Amniotic stem cell (primary cell): ENCODE results near the gene PDCD7.
"Not testable (repeated sequence)": the region's sequence is repeated elsewhere in the genome, so short reads cannot be mapped to it uniquely, and the experiment has no call there.

Experiments used
- DNase-seq: peaks from one replicate; lab custom pipeline; 2025; lab: John Stamatoyannopoulos, UW

PDCD7 gene

GRCh38 chr15:65091946-65092770, 41.5 kb downstream of the PDCD7 start:
- no peak for DNase-seq

DNA sequence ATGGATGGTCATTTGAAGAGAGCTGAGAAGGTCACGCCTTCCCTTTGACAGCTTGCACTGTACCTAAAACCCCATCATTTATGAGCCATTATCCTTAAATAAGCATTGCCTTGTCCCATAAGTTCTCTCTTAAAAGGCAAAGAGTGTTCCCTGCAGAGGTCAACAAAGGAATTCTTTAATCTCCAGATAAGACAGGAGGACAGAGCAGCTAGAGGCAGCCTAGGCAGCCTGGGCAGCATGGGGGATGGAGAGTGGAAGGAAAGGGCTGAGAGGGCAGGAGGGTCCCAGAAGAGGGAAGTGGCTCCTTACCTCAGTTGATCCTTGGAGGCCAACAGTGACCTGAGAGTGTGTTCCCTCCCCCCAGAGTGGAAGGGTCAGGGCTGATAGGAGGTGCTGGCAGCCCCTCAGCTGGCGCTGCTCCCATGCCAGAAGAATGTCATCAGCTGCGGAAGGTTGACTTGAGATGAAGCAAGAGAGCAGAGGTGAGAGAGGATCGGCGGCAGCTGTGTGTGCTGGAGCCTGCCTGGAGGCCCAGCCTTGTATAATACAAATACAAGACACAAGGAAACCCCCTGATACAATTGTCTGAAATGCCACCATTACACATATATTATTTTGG, 44.3 kb downstream of the PDCD7 start:
- no peak for DNase-seq

GRCh38 chr15:65088643-65089021, 45.0 kb downstream of the PDCD7 start:
- DNase-seq: no peak

DNA sequence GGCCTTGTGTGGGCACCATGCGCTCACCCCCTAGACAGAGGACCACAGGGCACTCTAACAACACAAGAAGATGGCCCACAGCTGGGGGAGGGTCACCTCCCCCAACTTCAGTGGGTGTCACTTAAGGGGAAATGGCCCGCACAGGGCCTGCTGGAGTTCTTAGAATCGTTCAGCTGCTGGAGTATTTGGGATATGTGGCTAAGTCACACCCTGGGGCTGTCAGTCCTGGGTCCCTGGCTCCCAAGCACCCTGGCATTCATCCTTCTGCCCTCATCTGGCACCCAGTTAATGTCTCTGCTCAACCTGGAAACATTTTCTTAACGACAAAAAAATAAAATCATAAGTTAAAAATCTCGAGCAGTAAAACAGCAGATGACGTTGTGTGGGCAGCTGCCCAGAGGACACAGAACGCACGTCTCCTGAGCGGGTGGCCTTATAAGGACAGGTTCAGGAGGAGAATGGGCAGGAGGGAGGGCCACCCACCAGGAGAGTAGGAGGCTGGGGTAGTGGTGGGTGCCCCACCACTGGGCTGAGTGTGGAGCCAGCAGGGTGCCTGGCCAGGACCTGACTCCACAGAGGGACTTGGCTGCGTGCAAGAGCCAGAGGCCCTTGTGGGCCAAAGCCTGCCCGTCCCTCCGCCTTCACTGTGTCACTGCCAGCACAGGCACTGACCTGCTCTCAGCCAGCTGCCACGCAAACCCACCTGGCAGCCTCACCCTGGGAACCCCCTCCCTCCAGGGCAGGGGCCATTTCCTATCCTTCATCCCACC, 45.5 kb downstream of the PDCD7 start:
- no peak for DNase-seq

DNA sequence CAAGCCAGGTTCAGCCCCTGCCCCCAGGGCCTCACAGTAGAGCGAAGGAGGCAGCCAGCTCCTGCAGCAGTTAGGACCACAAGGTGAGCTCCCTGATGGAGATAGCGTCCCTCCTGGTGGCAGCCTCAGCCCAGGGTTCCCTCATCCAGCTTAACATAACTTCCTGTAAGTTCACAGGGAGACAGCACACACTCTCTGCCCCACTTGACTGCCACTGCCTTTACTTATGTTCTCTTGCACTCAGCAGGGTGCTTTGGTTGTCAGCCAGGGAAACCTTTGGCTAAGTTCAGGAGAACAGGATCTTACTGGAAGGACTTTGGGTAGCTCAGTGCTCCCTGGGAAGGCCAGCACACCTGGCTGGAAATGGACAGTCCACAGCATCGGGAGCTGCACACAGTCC, 46.2 kb downstream of the PDCD7 start:
- DNase-seq: no peak

DNA sequence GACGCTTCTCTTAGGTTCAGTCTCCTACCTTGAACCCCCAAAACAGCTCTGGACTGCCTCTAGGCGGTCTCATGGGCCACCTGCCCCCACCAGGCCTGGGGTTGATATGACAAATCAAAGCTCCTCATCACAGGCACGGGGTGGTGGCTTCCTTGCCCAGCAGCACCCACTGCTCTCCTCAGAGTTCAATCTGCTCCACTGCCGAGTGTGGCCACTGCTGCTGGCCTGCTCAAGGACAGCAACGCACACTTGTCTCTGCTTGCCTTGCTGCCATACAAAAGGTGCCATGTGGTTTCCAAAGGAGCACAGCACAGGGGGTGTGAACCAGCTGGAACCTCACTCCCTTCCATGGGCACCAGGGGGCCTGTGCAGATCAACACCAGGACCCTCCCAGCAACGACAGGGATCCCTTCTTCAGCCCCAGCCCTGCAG, 46.9 kb downstream of the PDCD7 start:
- DNase-seq: no peak

DNA sequence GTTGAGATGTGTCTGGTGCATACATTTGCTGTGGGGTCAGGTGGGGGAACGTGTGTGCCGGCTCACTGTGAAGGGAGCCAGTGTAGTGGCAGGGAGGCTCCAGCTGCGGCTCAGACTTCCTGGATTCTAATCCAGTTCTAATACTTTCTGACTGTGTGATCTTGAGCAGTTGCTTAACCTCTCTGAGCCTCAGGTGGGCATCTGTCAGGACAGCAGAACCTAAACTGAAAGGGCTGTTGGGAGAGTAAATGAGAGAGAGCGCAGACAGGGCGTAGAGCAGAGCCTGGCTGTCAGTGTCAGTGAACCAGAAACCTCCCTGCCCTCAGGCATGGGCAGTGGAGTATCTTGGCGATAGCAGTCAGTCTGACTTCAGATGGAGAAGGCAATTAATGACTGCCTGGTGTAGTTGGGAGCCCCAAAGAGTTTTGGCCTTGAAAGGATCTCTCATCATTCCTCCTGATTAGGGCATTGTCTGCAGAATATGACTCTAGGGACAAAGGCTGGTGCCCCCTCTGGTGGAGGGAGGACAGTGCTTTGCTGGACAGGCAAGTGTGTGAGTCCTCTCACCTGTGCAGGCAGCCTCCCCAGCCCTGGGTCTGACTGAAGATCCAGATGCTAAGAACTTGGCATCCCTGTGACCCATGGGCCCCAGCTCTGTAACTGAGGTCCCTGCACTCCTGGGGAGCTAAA, 47.5 kb downstream of the PDCD7 start:
- no peak for DNase-seq

DNA sequence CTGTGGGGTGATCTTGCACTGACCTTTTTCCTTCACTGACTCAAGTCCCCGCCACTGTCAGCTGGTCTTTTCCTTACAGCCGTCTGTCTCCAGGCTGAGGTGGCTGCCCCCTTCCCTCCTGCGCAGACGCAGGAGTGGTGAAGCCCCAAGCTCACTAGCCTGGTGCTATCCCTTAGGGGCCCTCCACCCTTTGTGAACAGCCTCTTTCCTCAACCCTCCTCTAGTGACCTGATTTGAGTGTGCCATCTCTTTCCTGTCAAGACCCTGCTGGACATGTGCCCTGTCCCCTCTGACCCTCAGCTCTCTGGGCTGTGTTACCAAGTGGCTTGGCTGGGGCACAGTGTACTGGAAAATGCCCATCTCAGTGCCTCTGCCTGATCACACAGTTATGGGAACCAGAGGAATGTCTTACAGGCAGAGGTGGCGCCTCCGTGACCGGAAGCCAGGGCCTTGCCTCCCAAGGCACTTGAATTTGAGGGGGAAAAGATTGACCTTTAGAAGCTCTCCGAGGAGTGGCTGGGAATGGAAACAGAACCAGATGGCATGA, 48.3 kb downstream of the PDCD7 start:
- no peak for DNase-seq

DNA sequence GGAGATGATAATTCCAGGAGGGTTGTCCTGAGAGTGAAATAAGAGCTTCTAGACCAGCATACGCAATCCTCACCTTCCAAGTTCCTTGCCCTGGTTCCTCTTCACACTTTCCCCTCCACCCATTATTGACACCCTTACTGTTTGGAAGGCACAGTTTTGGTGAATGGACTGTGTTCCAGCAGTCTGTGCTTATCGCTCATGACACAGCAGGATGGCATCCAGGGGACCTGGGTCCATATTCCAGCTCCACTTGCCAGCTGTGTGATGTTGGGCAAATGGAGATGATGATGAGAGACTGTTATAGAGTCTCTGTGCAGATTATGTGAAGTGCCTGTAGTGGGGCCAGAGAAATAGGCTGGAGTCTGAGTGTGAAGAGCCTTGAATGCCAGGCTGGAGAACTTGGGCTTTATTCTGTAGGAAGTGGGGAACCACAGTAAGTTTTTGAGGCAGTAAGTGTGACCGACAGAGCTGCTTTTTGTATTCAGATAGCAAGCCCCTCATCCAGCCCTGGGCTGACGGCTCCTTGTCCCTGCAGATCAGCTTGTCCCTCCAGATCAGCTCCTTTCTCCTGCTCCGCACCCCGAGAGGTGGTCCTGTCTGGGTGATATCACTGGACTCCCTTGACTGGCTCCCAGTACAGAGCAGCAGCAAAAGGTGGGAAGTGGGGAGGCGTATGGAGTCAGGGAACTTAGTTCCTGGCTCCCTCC, 49.0 kb downstream of the PDCD7 start:
- DNase-seq: no peak

- DNase-seq: no peak
Observed at GRCh38 chr15:65083262-65083701, 50.3 kb downstream of the PDCD7 start.

- DNase-seq: no peak
Observed at GRCh38 chr15:65082303-65082953, 51.2 kb downstream of the PDCD7 start.

DNA sequence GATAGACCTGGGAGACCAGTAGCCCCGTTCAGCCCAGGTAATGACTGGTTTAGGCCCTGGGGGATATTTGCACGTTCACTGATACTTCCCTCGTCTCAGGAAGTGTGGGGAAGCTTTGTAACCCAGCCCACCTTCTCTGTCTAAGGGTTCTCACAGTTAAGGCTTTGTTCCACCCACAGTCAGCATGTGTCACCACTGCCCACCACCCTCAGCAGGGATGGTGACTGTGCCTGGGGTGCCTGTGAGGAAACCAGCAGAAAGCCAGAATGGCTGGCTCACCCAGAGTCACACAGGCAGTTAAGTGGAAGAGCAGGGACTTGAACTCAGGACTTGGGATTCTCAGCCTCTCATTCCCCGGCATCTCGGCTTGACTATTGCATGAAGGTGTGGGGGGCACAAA, 51.9 kb downstream of the PDCD7 start:
- DNase-seq: no peak

- DNase-seq: no peak
Observed at GRCh38 chr15:65081270-65081669, 52.3 kb downstream of the PDCD7 start.

GRCh38 chr15:65079580-65079979, 54.0 kb downstream of the PDCD7 start:
- DNase-seq: no peak

DNA sequence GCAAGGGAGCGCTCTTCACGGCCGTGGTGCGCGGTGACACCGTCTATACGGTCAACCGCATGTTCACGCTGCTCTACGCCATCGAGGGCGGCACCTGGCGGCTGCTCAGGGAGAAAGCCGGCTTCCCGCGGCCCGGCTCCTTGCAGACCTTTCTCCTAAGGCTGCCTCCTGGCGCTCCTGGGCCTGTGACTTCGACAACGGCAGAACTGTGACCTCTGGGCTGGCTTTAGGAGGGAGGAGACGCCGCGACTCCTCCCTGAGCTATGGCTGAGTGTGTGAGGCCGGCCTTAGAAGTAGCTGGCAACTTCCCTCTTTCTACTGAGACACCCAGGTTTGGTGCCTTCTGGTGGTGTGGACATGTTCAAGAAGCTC, 55.6 kb downstream of the PDCD7 start:
- no peak for DNase-seq

DNA sequence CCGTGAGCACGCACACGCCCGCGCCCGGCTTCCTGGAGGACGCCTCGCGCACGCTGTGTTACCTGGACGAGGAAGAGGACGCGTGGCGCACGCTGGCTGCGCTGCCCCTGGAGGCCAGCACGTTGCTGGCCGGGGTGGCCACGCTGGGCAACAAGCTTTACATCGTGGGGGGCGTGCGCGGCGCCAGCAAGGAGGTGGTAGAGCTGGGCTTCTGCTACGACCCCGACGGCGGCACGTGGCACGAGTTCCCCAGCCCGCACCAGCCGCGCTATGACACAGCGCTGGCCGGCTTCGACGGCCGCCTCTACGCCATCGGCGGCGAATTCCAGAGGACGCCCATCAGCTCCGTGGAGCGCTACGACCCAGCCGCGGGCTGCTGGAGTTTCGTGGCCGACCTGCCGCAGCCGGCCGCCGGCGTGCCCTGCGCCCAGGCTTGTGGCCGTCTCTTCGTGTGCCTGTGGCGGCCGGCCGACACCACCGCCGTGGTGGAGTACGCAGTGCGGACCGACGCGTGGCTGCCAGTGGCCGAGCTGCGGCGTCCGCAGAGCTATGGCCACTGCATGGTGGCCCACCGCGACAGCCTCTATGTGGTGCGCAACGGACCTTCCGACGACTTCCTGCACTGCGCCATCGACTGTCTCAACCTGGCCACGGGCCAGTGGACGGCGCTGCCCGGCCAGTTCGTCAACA, 56.2 kb downstream of the PDCD7 start:
- DNase-seq: no peak

DNA sequence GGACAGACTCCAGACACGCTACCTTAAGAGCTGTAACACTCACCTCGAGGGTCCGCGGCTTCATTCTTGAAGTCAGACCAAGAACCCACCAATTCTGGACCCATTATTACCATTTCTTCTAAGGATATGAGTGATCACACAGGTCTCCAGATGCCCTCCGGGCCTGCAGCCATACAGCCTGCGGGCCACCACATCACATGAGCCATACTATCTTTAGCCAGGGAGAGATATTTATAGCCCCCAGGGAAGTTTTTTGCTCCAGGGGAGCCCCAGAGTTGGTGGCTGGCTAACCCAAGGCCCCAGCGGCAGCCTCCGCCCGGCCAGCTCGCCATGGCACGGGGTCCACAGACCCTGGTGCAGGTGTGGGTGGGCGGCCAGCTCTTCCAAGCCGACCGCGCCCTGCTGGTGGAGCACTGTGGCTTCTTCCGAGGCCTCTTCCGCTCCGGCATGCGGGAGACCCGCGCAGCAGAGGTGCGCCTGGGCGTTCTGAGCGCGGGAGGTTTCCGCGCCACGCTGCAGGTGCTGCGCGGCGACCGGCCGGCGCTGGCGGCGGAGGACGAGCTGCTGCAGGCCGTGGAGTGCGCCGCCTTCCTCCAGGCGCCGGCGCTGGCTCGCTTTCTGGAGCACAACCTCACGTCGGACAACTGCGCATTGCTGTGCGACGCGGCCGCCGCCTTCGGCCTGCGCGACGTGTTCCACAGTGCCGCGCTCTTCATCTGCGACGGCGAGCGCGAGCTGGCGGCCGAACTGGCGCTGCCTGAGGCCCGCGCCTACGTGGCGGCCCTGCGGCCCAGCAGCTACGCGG, 56.9 kb downstream of the PDCD7 start, which contains the start of gene KBTBD13:
Gene KBTBD13, plus strand, starts transcription at position 261 of the 805 bp plus-strand sequence. Its CDS starts 70 bp downstream, at position 331.
- no peak for DNase-seq

- DNase-seq: not testable (repeated sequence)
Observed at GRCh38 chr15:65075607-65076395, 57.8 kb downstream of the PDCD7 start.
